ENCODE measurements around the gene PSME3IP1.
A peak's percentile ranks its signal among the peaks of the same experiment; 100 is the strongest.

The PSME3IP1 gene

GRCh38 chr16:57167538-57167937 is 18.3 kb downstream of the PSME3IP1 start:
- no peak for DNase-seq (ENCODE audit: low spot score)

GRCh38 chr16:57166951-57167350 is 18.9 kb downstream of the PSME3IP1 start:
- DNase-seq (ENCODE audit: low spot score), result no peak

GRCh38 chr16:57166451-57166850 is 19.4 kb downstream of the PSME3IP1 start:
- no peak for DNase-seq (ENCODE audit: low spot score)

- DNase-seq (ENCODE audit: low spot score), result no peak
Measured at GRCh38 chr16:57165938-57166337, 19.9 kb downstream of the PSME3IP1 start.

- DNase-seq (ENCODE audit: low spot score), result no peak
Measured at GRCh38 chr16:57165483-57165882, 20.4 kb downstream of the PSME3IP1 start.

- DNase-seq (ENCODE audit: low spot score), result no peak
Measured at GRCh38 chr16:57163842-57164241, 22.0 kb downstream of the PSME3IP1 start.

- no peak for DNase-seq (ENCODE audit: low spot score)
Measured at GRCh38 chr16:57159447-57159846, 26.4 kb downstream of the PSME3IP1 start.

- no peak for DNase-seq (ENCODE audit: low spot score)
Measured at GRCh38 chr16:57157533-57157932, 28.3 kb downstream of the PSME3IP1 start.

GRCh38 chr16:57156351-57156703 is 29.5 kb downstream of the PSME3IP1 start:
- no peak for DNase-seq (ENCODE audit: low spot score)

- no peak for DNase-seq (ENCODE audit: low spot score)
Measured at GRCh38 chr16:57155702-57156350, 30.0 kb downstream of the PSME3IP1 start.

- no peak for DNase-seq (ENCODE audit: low spot score)
Measured at GRCh38 chr16:57153841-57154240, 32.0 kb downstream of the PSME3IP1 start.

- no peak for DNase-seq (ENCODE audit: low spot score)
Measured at GRCh38 chr16:57152096-57153093, 33.4 kb downstream of the PSME3IP1 start.

GRCh38 chr16:57151369-57151768 is 34.5 kb downstream of the PSME3IP1 start:
- DNase-seq (ENCODE audit: low spot score), result no peak

- no peak for DNase-seq (ENCODE audit: low spot score)
Measured at GRCh38 chr16:57150682-57151330, 35.0 kb downstream of the PSME3IP1 start.

- no peak for DNase-seq (ENCODE audit: low spot score)
Measured at GRCh38 chr16:57149391-57149790, 36.4 kb downstream of the PSME3IP1 start.

GRCh38 chr16:57148481-57148880 is 37.4 kb downstream of the PSME3IP1 start:
- no peak for DNase-seq (ENCODE audit: low spot score)

- peak; percentile 78 for DNase-seq (ENCODE audit: low spot score)
Measured at GRCh38 chr16:57147381-57148221, 38.2 kb downstream of the PSME3IP1 start.

- DNase-seq (ENCODE audit: low spot score), result no peak
Measured at GRCh38 chr16:57146735-57147134, 39.1 kb downstream of the PSME3IP1 start.

GRCh38 chr16:57146040-57146647 is 39.7 kb downstream of the PSME3IP1 start:
- DNase-seq (ENCODE audit: low spot score), result no peak

GRCh38 chr16:57145046-57146021 is 40.5 kb downstream of the PSME3IP1 start:
- DNase-seq (ENCODE audit: low spot score), result peak; percentile 51

Data from kidney capillary endothelial cell (primary cell).